ENCODE measurements around the gene XYLT1. TPM values are rescaled to one million over a fixed set of nuclear protein-coding genes. Genes with fewer than 3 reads are reported as not detected.

XYLT1 gene
- total and polyA plus RNA-seq, 9 of the 15 experiments (the other 6 are each of a cell fraction or from before 2014, with no cell fraction given): 0.03 to 0.09 (median 0.08) TPM; not detected in 6

GRCh38 chr16:17381784-17382183, 89.0 kb downstream of the XYLT1 start:
- no peaks in the 10 kb centered on the region for H4K20me1 ChIP-seq (replicated peaks; ENCODE audit: control insufficient read depth, insufficient read depth, low read length)
- no TSS peak for BruUV-seq (replicated peaks)
- CTCF ChIA-PET (ENCODE audit: low intra/inter-chr PET ratio): no interaction called here

More at GRCh38 chr16:17381784-17382183, 89.0 kb downstream of the XYLT1 start:
- TF ChIP-seq ARID4B (CRISPR knock-in tag; IDR thresholded peaks at IDR 0.05): no peak
- no peak for TF ChIP-seq NR2F6 (CRISPR knock-in tag; IDR thresholded peaks at IDR 0.05)
- TF ChIP-seq STAT6 (CRISPR knock-in tag; IDR thresholded peaks at IDR 0.05): no peak
- TF ChIP-seq ZNF695 (CRISPR knock-in tag; IDR thresholded peaks at IDR 0.05): no peak
- TF ChIP-seq NFXL1 (CRISPR knock-in tag; IDR thresholded peaks at IDR 0.05): no peak
- peak; percentile 31 for TF ChIP-seq RBM25 (IDR thresholded peaks at IDR 0.05; ENCODE audit: low read depth, low read length, severe bottlenecking)
- no peak for TF ChIP-seq CREM (IDR thresholded peaks at IDR 0.05; ENCODE audit: low read depth)
- TF ChIP-seq MCM2 (IDR thresholded peaks at IDR 0.05; ENCODE audit: low read depth): no peak
- POLR2A ChIA-PET: no interaction called here
- DNase-seq (ENCODE audit: extremely low read depth in 1 of 4, low spot score in 3 of 4): no peak
- intact Hi-C loops (cut with micrococcal nuclease) (no loop called here), in situ Hi-C loops (cut with MboI) (no loop called here)
- no peak overlapping the region for H3K4me3 ChIP-seq
- no peaks in the 10 kb centered on the region for H3K36me3 ChIP-seq (ENCODE audit: control insufficient read depth, insufficient read depth, low read length)
- 11% methylated on average over 1 of the region's 1 CpG for WGBS (ENCODE audit: insufficient coverage, low coverage, missing lambda C conversion rate)
- H3K9me3 ChIP-seq (replicated peaks; ENCODE audit: control insufficient read depth, insufficient read depth, low read depth, low read length): no peaks in the 10 kb centered on the region
- H2AFZ ChIP-seq (ENCODE audit: low read depth, low read length): no peak overlapping the region
- H3K9me1 ChIP-seq (ENCODE audit: control insufficient read depth, insufficient read depth, low read length): no peaks in the 10 kb centered on the region
- peaks cover 17 to 22% of the 10 kb centered on the region in 2 experiments; a peak in 4 of 5 replicates for H3K27me3 ChIP-seq (ENCODE audit: control insufficient read depth in 2 of 2, insufficient read depth in 2 of 2, low read length in 2 of 2)
- ATAC-seq: no peak
- H3K9ac ChIP-seq (ENCODE audit: insufficient read depth in 1 of 2, low read depth in 2 of 2, low read length in 2 of 2): no peak overlapping the region
- H3K79me2 ChIP-seq (ENCODE audit: control insufficient read depth, insufficient read depth, low read length): no peaks in the 10 kb centered on the region
- no peak overlapping the region for H3K4me2 ChIP-seq (ENCODE audit: insufficient read depth, low read length)
- H3K4me1 ChIP-seq (replicated peaks in 1 of 2; ENCODE audit: control insufficient read depth in 2 of 2, insufficient read depth in 2 of 2, low read length in 2 of 2): no peaks in the 10 kb centered on the region
- no peak for FAIRE-seq
- no peak overlapping the region for H3K27ac ChIP-seq (ENCODE audit: extremely low read depth, low read depth, low read length)

All from K562 (cell line).